Activated naive CD4-positive, alpha-beta T cell treated with anti-CD3 and anti-CD28 coated beads, Interleukin-2, amount 50 U/mL, for 24 hours (primary cell): ENCODE results near the gene SPRING1.
"Not testable (repeated sequence)": the region's sequence is repeated elsewhere in the genome, so short reads cannot be mapped to it uniquely, and the experiment has no call there.

ENCODE experiments used
- H3K27ac Mint-ChIP-seq: one replicate; pipeline ENCODE4 v1.8.0; 2021; ENCODE audit warnings: mild to moderate bottlenecking, mixed read lengths
- H3K27me3 Mint-ChIP-seq: one replicate; pipeline ENCODE4 v1.8.0; 2021; ENCODE audit warnings: mixed read lengths
- H3K36me3 Mint-ChIP-seq: one replicate; pipeline ENCODE4 v1.8.0; 2021; ENCODE audit warnings: mixed read lengths
- H3K4me1 Mint-ChIP-seq: one replicate; pipeline ENCODE4 v1.8.0; 2021; ENCODE audit warnings: mixed read lengths
- H3K4me3 Mint-ChIP-seq: one replicate; pipeline ENCODE4 v1.8.0; 2021; ENCODE audit warnings: mild to moderate bottlenecking, mixed read lengths
- H3K9me3 Mint-ChIP-seq: one replicate; pipeline ENCODE4 v1.8.0; 2021; ENCODE audit warnings: mixed read lengths

Gene SPRING1

DNA sequence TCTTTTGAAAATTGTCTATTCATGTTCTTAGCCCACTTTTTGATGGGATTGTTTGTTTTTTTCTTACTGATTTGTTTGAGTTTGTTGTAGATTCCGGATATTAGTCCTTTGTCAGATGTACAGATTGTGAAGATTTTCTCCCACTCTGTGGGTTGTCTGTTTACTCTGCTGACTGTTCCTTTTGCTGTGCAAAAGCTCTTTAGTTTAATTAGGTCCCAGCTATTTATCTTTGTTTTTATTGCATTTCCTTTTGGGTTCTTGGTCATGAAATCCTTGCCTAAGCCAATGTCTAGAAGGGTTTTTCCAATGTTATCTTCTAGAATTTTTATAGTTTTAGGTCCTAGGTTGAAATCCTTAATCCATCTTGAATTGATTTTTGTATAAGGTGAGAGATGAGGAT is 16.9 kb upstream of the SPRING1 start:
- H3K27ac Mint-ChIP-seq, H3K27me3 Mint-ChIP-seq, H3K4me1 Mint-ChIP-seq, H3K4me3 Mint-ChIP-seq, H3K9me3 Mint-ChIP-seq: not testable (repeated sequence)
- peaks cover 21% of the 10 kb centered on the region for H3K36me3 Mint-ChIP-seq

- H3K9me3 Mint-ChIP-seq, H3K27me3 Mint-ChIP-seq, H3K27ac Mint-ChIP-seq, H3K4me3 Mint-ChIP-seq, H3K4me1 Mint-ChIP-seq: not testable (repeated sequence)
- H3K36me3 Mint-ChIP-seq: peaks cover 20% of the 10 kb centered on the region
Measured at GRCh38 chr12:116754097-116754496, 16.2 kb upstream of the SPRING1 start.

GRCh38 chr12:116750298-116750697 is 12.4 kb upstream of the SPRING1 start:
- H3K4me3 Mint-ChIP-seq: no peak overlapping the region
- peaks cover 8% of the 10 kb centered on the region for H3K36me3 Mint-ChIP-seq
- H3K27me3 Mint-ChIP-seq: no peaks in the 10 kb centered on the region
- no peaks in the 10 kb centered on the region for H3K9me3 Mint-ChIP-seq
- no peaks in the 10 kb centered on the region for H3K4me1 Mint-ChIP-seq
- no peak overlapping the region for H3K27ac Mint-ChIP-seq

DNA sequence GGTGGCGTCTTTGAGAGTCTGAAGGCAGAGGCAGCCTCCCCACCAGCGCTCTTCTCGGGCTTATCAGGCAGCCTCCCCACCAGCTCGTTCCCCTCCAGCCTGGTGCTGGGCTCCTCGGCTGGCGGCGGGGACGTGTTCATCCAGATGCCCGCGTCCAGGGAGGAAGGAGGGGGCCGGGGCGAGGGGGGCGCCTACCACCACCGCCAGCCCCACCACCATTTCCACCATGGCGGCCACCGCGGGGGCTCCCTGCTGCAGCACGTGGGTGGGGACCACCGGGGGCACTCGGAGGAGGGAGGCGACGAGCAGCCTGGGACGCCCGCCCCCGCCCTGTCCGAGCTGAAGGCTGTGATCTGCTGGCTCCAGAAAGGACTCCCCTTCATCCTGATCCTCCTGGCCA is 12.0 kb upstream of the SPRING1 start:
- no peaks in the 10 kb centered on the region for H3K4me1 Mint-ChIP-seq
- peaks cover 7% of the 10 kb centered on the region for H3K36me3 Mint-ChIP-seq
- no peaks in the 10 kb centered on the region for H3K27me3 Mint-ChIP-seq
- no peak overlapping the region for H3K27ac Mint-ChIP-seq
- no peak overlapping the region for H3K4me3 Mint-ChIP-seq
- H3K9me3 Mint-ChIP-seq: no peaks in the 10 kb centered on the region

GRCh38 chr12:116745554-116745953 is 7.7 kb upstream of the SPRING1 start:
- Mint-ChIP-seq H3K27ac (no peak overlapping the region), H3K4me1 (no peaks in the 10 kb centered on the region), H3K27me3 (no peaks in the 10 kb centered on the region), H3K36me3 (no peaks in the 10 kb centered on the region), H3K9me3 (no peaks in the 10 kb centered on the region), H3K4me3 (no peak overlapping the region)

DNA sequence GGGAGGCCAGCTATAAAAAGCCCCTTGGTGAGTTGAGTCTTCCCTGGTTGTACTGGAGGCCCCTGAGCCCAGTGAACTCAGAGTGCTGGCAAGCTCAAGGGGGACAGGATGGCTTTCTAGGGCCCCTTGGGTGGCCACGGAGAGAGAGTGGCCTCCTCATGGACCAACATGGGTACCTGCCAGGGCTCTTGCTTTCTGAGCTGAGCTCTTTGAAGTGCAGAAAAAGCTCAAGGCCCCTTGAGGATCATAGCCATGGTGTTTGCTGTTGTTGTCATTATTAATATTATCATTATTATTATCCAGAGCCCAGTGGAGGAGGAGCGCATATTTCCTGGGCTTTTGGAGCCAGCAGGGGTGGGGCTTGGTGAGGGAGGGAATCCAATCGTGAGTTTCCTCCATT is 6.9 kb upstream of the SPRING1 start:
- no peaks in the 10 kb centered on the region for H3K36me3 Mint-ChIP-seq
- no peak overlapping the region for H3K27ac Mint-ChIP-seq
- H3K4me3 Mint-ChIP-seq: no peak overlapping the region
- H3K9me3 Mint-ChIP-seq: no peaks in the 10 kb centered on the region
- no peaks in the 10 kb centered on the region for H3K4me1 Mint-ChIP-seq
- no peaks in the 10 kb centered on the region for H3K27me3 Mint-ChIP-seq

DNA sequence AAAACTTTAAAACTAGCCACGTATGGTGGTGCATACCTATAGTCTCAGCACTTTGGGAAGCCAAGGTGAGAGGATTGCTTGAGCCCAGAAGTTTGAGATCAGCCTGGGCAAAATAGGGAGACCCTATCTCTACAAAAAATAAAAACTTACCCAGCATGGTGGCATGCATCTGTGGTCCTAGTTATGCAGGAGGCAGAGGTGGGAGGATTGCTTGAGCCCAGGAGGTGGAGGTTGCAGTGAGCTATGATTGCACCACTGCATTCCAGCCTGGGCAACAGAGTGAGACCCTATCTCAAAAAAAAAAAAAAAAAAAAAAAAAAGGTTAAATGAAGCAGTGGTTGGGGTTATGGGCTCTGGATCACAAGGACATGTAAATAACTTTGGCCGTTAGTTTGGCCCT is 4.9 kb upstream of the SPRING1 start:
- H3K4me3 Mint-ChIP-seq, H3K27ac Mint-ChIP-seq, H3K9me3 Mint-ChIP-seq, H3K36me3 Mint-ChIP-seq, H3K27me3 Mint-ChIP-seq, H3K4me1 Mint-ChIP-seq: not testable (repeated sequence)

- H3K4me3 Mint-ChIP-seq: no peak overlapping the region
- H3K27me3 Mint-ChIP-seq: no peaks in the 10 kb centered on the region
- peaks cover 7% of the 10 kb centered on the region for H3K36me3 Mint-ChIP-seq
- H3K27ac Mint-ChIP-seq: peak overlapping the region; percentile 19
- H3K9me3 Mint-ChIP-seq: no peaks in the 10 kb centered on the region
- H3K4me1 Mint-ChIP-seq: peaks cover 23% of the 10 kb centered on the region
Measured at GRCh38 chr12:116739381-116739887, 1.6 kb upstream of the SPRING1 start.

DNA sequence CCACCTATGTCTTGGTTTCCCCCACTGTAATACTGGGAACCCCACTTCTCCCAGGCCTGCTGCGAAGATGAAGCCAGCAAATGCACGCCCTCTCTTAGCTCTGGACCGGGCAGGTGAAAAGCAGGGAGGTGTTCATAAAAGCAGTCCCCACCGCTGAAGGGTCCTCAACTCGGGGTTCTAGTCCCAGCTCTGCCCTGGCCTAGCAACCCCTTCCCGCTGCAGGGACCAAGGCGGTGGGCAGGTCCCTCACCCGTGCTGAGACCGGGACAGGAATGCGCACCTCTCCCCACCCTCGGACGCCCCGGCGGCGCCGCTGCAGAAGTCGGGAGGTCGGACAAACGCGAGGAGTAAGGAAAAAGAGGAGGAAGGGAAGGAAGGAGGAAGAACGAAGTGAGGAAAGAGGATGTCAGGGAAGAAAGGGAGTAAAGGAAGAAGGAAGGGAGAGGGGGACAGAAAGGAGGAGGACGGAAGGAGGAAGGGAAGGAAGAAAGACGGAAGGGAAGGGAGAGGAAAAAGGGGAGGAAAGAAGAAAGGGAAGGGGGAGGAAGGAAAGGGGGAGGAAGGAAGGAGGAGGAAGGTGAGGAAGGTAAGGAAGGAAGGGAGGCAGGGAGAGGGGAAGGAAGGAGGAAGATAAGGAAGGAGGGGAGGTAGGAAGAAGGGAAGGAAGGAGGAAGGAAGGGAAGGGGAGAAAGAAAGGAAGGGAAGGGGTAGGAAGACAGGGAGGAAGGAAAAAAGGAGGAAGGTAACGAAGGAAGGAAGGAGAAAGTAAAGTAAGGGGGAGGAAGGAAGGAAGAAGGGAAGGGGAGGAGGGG is 701 bp downstream of the SPRING1 start:
- H3K9me3 Mint-ChIP-seq: no peaks in the 10 kb centered on the region

GRCh38 chr12:116735951-116736599 is 1.8 kb downstream of the SPRING1 start:
- H3K9me3 Mint-ChIP-seq: no peaks in the 10 kb centered on the region
- H3K4me1 Mint-ChIP-seq: peaks cover 38% of the 10 kb centered on the region
- no peak overlapping the region for H3K27ac Mint-ChIP-seq
- H3K27me3 Mint-ChIP-seq: no peaks in the 10 kb centered on the region
- H3K36me3 Mint-ChIP-seq: peaks cover 10% of the 10 kb centered on the region
- H3K4me3 Mint-ChIP-seq: peak overlapping the region; percentile 98

More for the DNA sequence above, 701 bp downstream of the SPRING1 start:
- no peaks in the 10 kb centered on the region for H3K27me3 Mint-ChIP-seq
- peaks cover 10% of the 10 kb centered on the region for H3K36me3 Mint-ChIP-seq
- H3K4me3 Mint-ChIP-seq: peak overlapping the region; percentile 98
- peak overlapping the region; percentile 68 for H3K27ac Mint-ChIP-seq
- peaks cover 33% of the 10 kb centered on the region for H3K4me1 Mint-ChIP-seq

- H3K27ac Mint-ChIP-seq: no peak overlapping the region
- no peaks in the 10 kb centered on the region for H3K27me3 Mint-ChIP-seq
- peak overlapping the region; percentile 49 for H3K4me3 Mint-ChIP-seq
- no peaks in the 10 kb centered on the region for H3K9me3 Mint-ChIP-seq
- H3K4me1 Mint-ChIP-seq: peaks cover 38% of the 10 kb centered on the region
- H3K36me3 Mint-ChIP-seq: peaks cover 10% of the 10 kb centered on the region
Measured at GRCh38 chr12:116735084-116735483, 2.8 kb downstream of the SPRING1 start.

GRCh38 chr12:116734156-116734768 is 3.6 kb downstream of the SPRING1 start:
- Mint-ChIP-seq H3K4me1 (peaks cover 41% of the 10 kb centered on the region), H3K36me3 (peaks cover 14% of the 10 kb centered on the region), H3K4me3 (peak overlapping the region; percentile 49), H3K27ac (no peak overlapping the region), H3K9me3 (no peaks in the 10 kb centered on the region), H3K27me3 (no peaks in the 10 kb centered on the region)

- Mint-ChIP-seq H3K27ac (no peak overlapping the region), H3K27me3 (no peaks in the 10 kb centered on the region), H3K36me3 (peaks cover 16% of the 10 kb centered on the region), H3K4me3 (no peak overlapping the region), H3K9me3 (no peaks in the 10 kb centered on the region), H3K4me1 (peaks cover 56% of the 10 kb centered on the region)
Measured at GRCh38 chr12:116731801-116732200, 6.1 kb downstream of the SPRING1 start.

GRCh38 chr12:116727891-116728290 is 10.0 kb downstream of the SPRING1 start:
- Mint-ChIP-seq H3K36me3 (peaks cover 8% of the 10 kb centered on the region), H3K9me3 (no peaks in the 10 kb centered on the region), H3K4me3 (no peak overlapping the region), H3K4me1 (peaks cover 36% of the 10 kb centered on the region), H3K27me3 (no peaks in the 10 kb centered on the region), H3K27ac (no peak overlapping the region)

GRCh38 chr12:116727261-116727660 is 10.6 kb downstream of the SPRING1 start:
- no peak overlapping the region for H3K4me3 Mint-ChIP-seq
- H3K9me3 Mint-ChIP-seq: no peaks in the 10 kb centered on the region
- peak overlapping the region; percentile 44 for H3K27ac Mint-ChIP-seq
- H3K4me1 Mint-ChIP-seq: peaks cover 34% of the 10 kb centered on the region
- peaks cover 6% of the 10 kb centered on the region for H3K36me3 Mint-ChIP-seq
- H3K27me3 Mint-ChIP-seq: no peaks in the 10 kb centered on the region

DNA sequence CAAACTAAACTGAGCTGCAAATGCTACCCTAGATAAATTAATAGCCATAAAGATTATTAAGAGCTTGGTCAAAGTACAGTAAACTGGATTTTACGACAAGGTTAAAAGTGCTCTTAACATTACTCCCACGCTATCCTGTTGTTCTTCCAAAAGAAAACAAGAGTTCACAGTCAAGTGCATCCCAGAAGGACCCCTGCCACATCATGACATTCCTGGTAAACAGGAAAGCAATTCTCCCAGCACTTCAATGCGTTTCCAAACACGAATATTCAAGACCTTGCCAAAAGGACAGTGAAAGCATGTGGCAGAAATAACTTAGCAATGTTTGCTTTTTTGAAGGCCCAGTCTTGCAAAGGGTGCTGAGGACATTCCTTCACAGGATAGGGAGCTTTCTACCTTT is 11.2 kb downstream of the SPRING1 start:
- H3K4me1 Mint-ChIP-seq: peaks cover 31% of the 10 kb centered on the region
- H3K27ac Mint-ChIP-seq: no peak overlapping the region
- H3K4me3 Mint-ChIP-seq: no peak overlapping the region

More for the DNA sequence above, 11.2 kb downstream of the SPRING1 start:
- peaks cover 7% of the 10 kb centered on the region for H3K36me3 Mint-ChIP-seq
- no peaks in the 10 kb centered on the region for H3K27me3 Mint-ChIP-seq
- H3K9me3 Mint-ChIP-seq: no peaks in the 10 kb centered on the region
